Heart right ventricle (tissue), 16 donors: ENCODE measurements around the gene GSX1. TPM values are rescaled to one million over a fixed set of nuclear protein-coding genes. Genes with fewer than 3 reads are reported as not detected.
A peak's percentile ranks its signal among the peaks of the same experiment; 100 is the strongest.

Experiments
- ATAC-seq, 8 donors: fragments of 200-7000 bp; cut with Tn5 transposase; one replicate each; pipeline ENCODE4 v1.9.1; 2020; ENCODE audit warnings: mild to moderate bottlenecking in 8 of 8, moderate library complexity in 8 of 8, moderate number of reproducible peaks in 1 of 8
- DNase-seq, 2 donors: peaks; one replicate each; pipeline ENCODE4 v3.0.0-alpha.2; 2020
- H3K27ac ChIP-seq, 10 donors: fragments of 200-600 bp; sonication (generic) in 2 of 10; one replicate each; pipeline versions ENCODE4 v1.5.0 to v1.8.0; 2020 to 2022; ENCODE audit warnings: mild to moderate bottlenecking in 3 of 10
- H3K27me3 ChIP-seq, 7 donors: fragments of 200-600 bp; one replicate each; pipeline ENCODE4 v1.8.0; 2021 to 2022; ENCODE audit warnings: mild to moderate bottlenecking in 2 of 7
- H3K36me3 ChIP-seq, 9 donors: fragments of 200-600 bp; sonication (generic) in 1 of 9; one replicate each; pipeline versions ENCODE4 v1.5.0 to v1.8.0; 2020 to 2022; ENCODE audit warnings: mild to moderate bottlenecking in 2 of 9
- H3K4me1 ChIP-seq, 9 donors: fragments of 200-600 bp; sonication (generic) in 1 of 9; one replicate each; pipeline versions ENCODE4 v1.5.0 to v1.8.0; 2020 to 2022; ENCODE audit warnings: mild to moderate bottlenecking in 4 of 9
- H3K4me3 ChIP-seq, 10 donors: fragments of 200-600 bp; sonication (generic) in 2 of 10; one replicate each; pipeline versions ENCODE4 v1.5.0 to v1.8.0; 2020 to 2022; ENCODE audit warnings: mild to moderate bottlenecking in 7 of 10, moderate library complexity in 2 of 10
- H3K9me3 ChIP-seq, 11 donors: fragments of 200-600 bp in 10 of 11; sonication (generic) in 2 of 11; one replicate each; pipeline versions ENCODE4 v1.5.0 to v1.8.0; 2013 to 2022; ENCODE audit warnings: mild to moderate bottlenecking in 2 of 11, control low read depth in 1 of 11, moderate library complexity in 1 of 11
- CTCF ChIP-seq, 9 donors: fragments of 200-600 bp; sonication (generic) in 2 of 9; IDR thresholded peaks; one replicate each; pipeline versions ENCODE4 v1.5.0 to v1.8.0; 2021 to 2022; ENCODE audit warnings: antibody characterized with exemption in 9 of 9, mild to moderate bottlenecking in 5 of 9, moderate library complexity in 1 of 9
- WGBS, 2 donors: extraction: QIAGEN DNeasy Blood & Tissue Kit; methylation state at CpG; one replicate each; pipeline ENCODE4 v1.1.7; 2013; ENCODE audit warnings: inconsistent platforms in 1 of 2; 5-methylcytosine and 5-hydroxymethylcytosine counted together
- intact Hi-C, 10 donors: fragments of 100-400 bp; cut with DNase I; formaldehyde crosslinking; loops; one replicate each; pipeline versions ENCODE4 v1.11.1 to v1.14.2; 2022
- polyA plus RNA-seq, 2 donors: library from polyadenylated mRNA; stranded (reverse); fragments of 200-250 nt; gene quantifications; one replicate each; pipeline ENCODE4 v1.2.3, GENCODE V29; 2013
- total RNA-seq, 10 donors: library from RNA; stranded (reverse); fragmentation: NEBNext Ultra II Directional in 3 of 10; extraction: Animal tissue kit (Norgen Biotek cat#: 25700) in 3 of 10; gene quantifications; one replicate each; pipeline versions ENCODE4 v1.2.1 to v1.2.4, GENCODE V29; 2021 to 2023
- donor health status: Arrhythmogenic right ventricular cardiomyopathy.
- donor health status: ischemic (EF 13 %, LVEDD 7.1; RV severe dilation, severe dysfunction).
- donor health status: healthy with polysubstance abuse.
- donor health status: DM: no; HTN: yes; CAD: no.
- donor health status: DM: no; HTN: no; CAD: no.
- donor health status: ischemic (EF 25% LVEDD 6.9; RV normal size, moderate dysfunction).
- donor health status: ischemic (EF 25% LVEDD 5.7; RV mildly dilated, moderate dysfunction).
- donor health status: healthy.
- donor health status: DM: yes; HTN: yes; CAD: no.
- donor health status: Ischemic cardiomyopathy.
- donor health status: ischemic (EF 35%, LVEDD 5.7; RV mildly dilated, moderate dysfunction).
- donor health status: nonischemic (EF 11% LVEDD 7.7; RV severe dilation, severe dysfunction).
- donor health status: DM: yes; HTN: yes; CAD: no.
- donor health status: PGD.
- donor health status: ischemic (EF 29% LVEDD 5.4; RV normal size, mild dysfunction).
- donor health status: nonischemic (EF 23%, LVEDD 6.1; RV moderate dilation, normal function).

GSX1 gene
- total and polyA plus RNA-seq, 12 donors: not detected

DNA sequence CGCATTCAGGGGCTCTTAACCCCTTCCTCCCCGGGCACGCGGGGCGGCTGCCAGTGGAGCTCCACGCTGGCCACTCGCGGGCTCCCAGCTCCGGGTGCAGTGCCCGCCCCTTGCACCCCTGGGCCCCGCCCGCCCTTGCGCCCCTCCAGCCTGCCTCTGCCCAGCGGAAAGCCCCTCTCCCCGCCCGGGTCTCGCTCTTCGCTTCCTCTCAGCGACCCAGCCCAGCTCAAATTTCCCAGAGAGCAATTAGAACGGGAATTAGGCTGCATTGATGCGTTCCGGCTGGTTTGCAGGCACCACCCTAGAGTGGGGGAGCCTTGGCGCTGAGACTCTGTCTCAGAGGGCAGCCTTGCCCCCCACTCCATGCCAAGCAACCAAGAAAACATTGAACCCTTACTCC, 1.8 kb upstream of the GSX1 start:
- ATAC-seq (no peak), DNase-seq (no peak)
- intact Hi-C loops: no loop called here
- Histone ChIP-seq H3K27me3 (peaks cover 55 to 100% (median 97%) of the 10 kb centered on the region in 7 donors), H3K4me1 (peaks cover 0 to 47% (median 35%) of the 10 kb centered on the region in 9 donors), H3K36me3 (no peaks in the 10 kb centered on the region), H3K9me3 (no peaks in the 10 kb centered on the region), H3K4me3 (peak overlapping the region in 7 of 10 donors; percentile 5 to 50 (median 34)), H3K27ac (no peak overlapping the region)
- 0 to 3% methylated on average over 19 to 23 of the region's 23 CpGs for WGBS, 2 donors
- no peak for TF ChIP-seq CTCF (IDR thresholded peaks at IDR 0.05)

- no peak for ATAC-seq
- intact Hi-C loops: no loop called here
Measured at GRCh38 chr13:27791146-27791900, 960 bp upstream of the GSX1 start.

DNA sequence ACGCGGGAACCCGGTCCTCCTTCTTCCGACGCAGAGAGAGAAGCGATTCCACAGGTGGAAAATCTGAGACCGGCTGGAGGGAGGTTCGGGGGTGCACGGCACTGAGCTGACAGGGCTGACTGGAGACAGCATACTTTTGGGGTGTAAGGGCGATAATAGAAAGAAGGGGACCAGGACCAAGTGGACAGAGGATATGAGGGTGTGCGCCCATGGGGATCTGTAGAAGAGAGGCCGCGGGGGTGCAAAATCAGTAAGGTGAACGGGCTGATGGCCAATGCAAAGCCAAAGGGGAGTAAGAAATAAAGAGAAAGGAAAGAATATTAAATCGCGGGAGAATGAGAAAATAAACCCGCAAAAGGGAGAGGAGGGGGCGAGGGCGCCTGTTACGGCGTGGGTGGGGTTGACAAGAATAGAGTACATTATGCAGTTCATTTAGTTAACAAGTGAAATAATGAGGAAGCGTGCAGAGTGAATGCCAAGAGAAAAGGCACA, 336 bp upstream of the GSX1 start:
- peak overlapping the region in 1 of 10 donors; percentile 33 for H3K4me3 ChIP-seq
- WGBS, 2 donors: 10 to 11% methylated on average over 22 of the region's 22 CpGs
- intact Hi-C loops: no loop called here
- DNase-seq (no peak), ATAC-seq (no peak)
- no peaks in the 10 kb centered on the region for H3K36me3 ChIP-seq
- TF ChIP-seq CTCF (IDR thresholded peaks at IDR 0.05): no peak
- H3K27me3 ChIP-seq: peaks cover 67 to 100% (median 98%) of the 10 kb centered on the region in 7 donors
- no peaks in the 10 kb centered on the region for H3K9me3 ChIP-seq
- peaks cover 0 to 51% (median 35%) of the 10 kb centered on the region in 9 donors for H3K4me1 ChIP-seq
- no peak overlapping the region for H3K27ac ChIP-seq

More at GRCh38 chr13:27791146-27791900, 960 bp upstream of the GSX1 start:
- H3K4me3 ChIP-seq: peak overlapping the region in 9 of 10 donors; percentile 5 to 50 (median 34)
- no peaks in the 10 kb centered on the region for H3K9me3 ChIP-seq
- peaks cover 0 to 47% (median 35%) of the 10 kb centered on the region in 9 donors for H3K4me1 ChIP-seq
- no peaks in the 10 kb centered on the region for H3K36me3 ChIP-seq
- H3K27me3 ChIP-seq: peaks cover 60 to 100% (median 98%) of the 10 kb centered on the region in 7 donors
- WGBS, 2 donors: 5 to 7% methylated on average over 36 of the region's 36 CpGs
- TF ChIP-seq CTCF (IDR thresholded peaks at IDR 0.05): no peak
- H3K27ac ChIP-seq: no peak overlapping the region
- DNase-seq: no peak

GRCh38 chr13:27793507-27794367, 1.5 kb downstream of the GSX1 start:
- H3K9me3 ChIP-seq: no peaks in the 10 kb centered on the region
- H3K36me3 ChIP-seq: no peaks in the 10 kb centered on the region
- no peak for DNase-seq
- no peak overlapping the region for H3K27ac ChIP-seq
- intact Hi-C loops: no loop called here
- H3K4me3 ChIP-seq: peak overlapping the region in 1 of 10 donors; percentile 21
- no peak for TF ChIP-seq CTCF (IDR thresholded peaks at IDR 0.05)
- H3K27me3 ChIP-seq: peaks cover 65 to 100% (median 100%) of the 10 kb centered on the region in 7 donors
- ATAC-seq: no peak
- H3K4me1 ChIP-seq: peaks cover 0 to 59% (median 38%) of the 10 kb centered on the region in 9 donors
- WGBS, 2 donors: 3% methylated on average over 63 of the region's 63 CpGs
